GM23338 (cell line): ENCODE results near the gene MEGF9. TPM values are rescaled to one million over a fixed set of nuclear protein-coding genes. Genes with fewer than 3 reads are reported as not detected.

Source experiments
- ATAC-seq: fragments of 200-7000 bp; cut with Tn5 transposase; 3 replicates; pipeline ENCODE4 v1.9.1; 2020
- DNase-seq: peaks from one replicate; pipeline ENCODE4 v3.0.0-alpha.2; 2015; ENCODE audit warnings: low spot score
- H2AFZ ChIP-seq: fragments of 200-600 bp; sonication (generic); 2 replicates; pipeline ENCODE4 v1.8.0; 2016; ENCODE audit warnings: antibody characterized with exemption, mild to moderate bottlenecking, moderate library complexity
- H3F3A ChIP-seq: fragments of 200-600 bp; sonication (generic); replicated peaks from 2 replicates; pipeline ENCODE4 v1.8.0; 2017; ENCODE audit warnings: antibody characterized with exemption, mixed run types, low read depth
- H3K27ac ChIP-seq: fragments of 200-600 bp; sonication (generic); 2 replicates; pipeline ENCODE4 v1.6.1; 2016; ENCODE audit warnings: low read depth
- H3K27me3 ChIP-seq: fragments of 200-600 bp; sonication (generic); 2 replicates; pipeline ENCODE4 v1.8.0; 2016; ENCODE audit warnings: mild to moderate bottlenecking, mixed run types, moderate library complexity; ENCODE audit not compliant: insufficient read depth
- H3K36me3 ChIP-seq: fragments of 200-600 bp; sonication (generic); 2 replicates; pipeline ENCODE4 v1.8.0; 2016; ENCODE audit warnings: mild to moderate bottlenecking; ENCODE audit not compliant: insufficient read depth
- H3K4me1 ChIP-seq: fragments of 200-600 bp; sonication (generic); 2 replicates; pipeline ENCODE4 v1.8.0; 2016; ENCODE audit warnings: mild to moderate bottlenecking, moderate library complexity; ENCODE audit not compliant: insufficient read depth
- H3K4me2 ChIP-seq: fragments of 200-600 bp; sonication (generic); 2 replicates; pipeline ENCODE4 v1.7.1; 2017; ENCODE audit warnings: mixed run types
- H3K4me3 ChIP-seq: fragments of 200-600 bp; sonication (generic); 2 replicates; pipeline ENCODE4 v1.6.1; 2016; ENCODE audit warnings: mixed run types
- H3K79me2 ChIP-seq: fragments of 200-600 bp; sonication (generic); replicated peaks from 2 replicates; pipeline ENCODE4 v1.8.0; 2017; ENCODE audit warnings: mild to moderate bottlenecking; ENCODE audit not compliant: insufficient read depth
- H3K9me2 ChIP-seq: fragments of 200-600 bp; sonication (generic); 2 replicates; pipeline ENCODE4 v1.8.0; 2017; ENCODE audit not compliant: insufficient read depth
- H4K20me1 ChIP-seq: fragments of 200-600 bp; sonication (generic); replicated peaks from 2 replicates; pipeline ENCODE4 v1.8.0; 2017; ENCODE audit warnings: mild to moderate bottlenecking; ENCODE audit not compliant: insufficient read depth
- H3K27ac Mint-ChIP-seq: 2 replicates; pipeline ENCODE4 v1.8.0; 2020; ENCODE audit warnings: inconsistent platforms, mild to moderate bottlenecking, moderate library complexity, mixed read lengths
- H3K27me3 Mint-ChIP-seq: 3 replicates; pipeline ENCODE4 v1.8.0; 2022; ENCODE audit warnings: low read depth, mild to moderate bottlenecking, moderate library complexity, mixed read lengths, inconsistent platforms; ENCODE audit not compliant: insufficient read depth, poor library complexity
- H3K36me3 Mint-ChIP-seq: 3 replicates; pipeline ENCODE4 v1.8.0; 2021; ENCODE audit warnings: low read depth, mild to moderate bottlenecking, inconsistent platforms, moderate library complexity, mixed read lengths
- H3K4me1 Mint-ChIP-seq: 3 replicates; pipeline ENCODE4 v1.8.0; 2020; ENCODE audit warnings: mild to moderate bottlenecking, inconsistent platforms, mixed read lengths
- H3K4me3 Mint-ChIP-seq: 3 replicates; pipeline ENCODE4 v1.8.0; 2021; ENCODE audit warnings: moderate library complexity, mild to moderate bottlenecking, inconsistent platforms, mixed read lengths
- H3K9me3 Mint-ChIP-seq: 3 replicates; pipeline ENCODE4 v1.8.0; 2020; ENCODE audit warnings: moderate library complexity, mild to moderate bottlenecking, inconsistent platforms, mixed read lengths
- CREB1 ChIP-seq: fragments of 250-450 bp; sonication (Bioruptor Pico); IDR thresholded peaks from 2 replicates; pipeline ENCODE4 v1.5.0; 2020; ENCODE audit warnings: low read depth, mild to moderate bottlenecking, moderate library complexity
- EZH2 ChIP-seq: fragments of 200-600 bp; sonication (generic); IDR thresholded peaks from one replicate; pipeline ENCODE4 v1.8.0; 2017; ENCODE audit warnings: antibody characterized with exemption, mild to moderate bottlenecking, low read depth; ENCODE audit not compliant: unreplicated experiment
- EZH2phosphoT487 ChIP-seq: fragments of 200-600 bp; sonication (generic); IDR thresholded peaks from one replicate; pipeline ENCODE4 v1.8.1; 2018; ENCODE audit warnings: antibody characterized with exemption; ENCODE audit not compliant: unreplicated experiment
- JUNB ChIP-seq: IDR thresholded peaks from one replicate; pipeline ENCODE4 v1.6.1; 2016; ENCODE audit warnings: antibody characterized with exemption; ENCODE audit not compliant: unreplicated experiment
- NANOG ChIP-seq: IDR thresholded peaks from 2 replicates; pipeline ENCODE4 v1.6.1; 2016; ENCODE audit warnings: antibody characterized with exemption, borderline replicate concordance
- STAT1 ChIP-seq: IDR thresholded peaks from one replicate; pipeline ENCODE4 v1.6.1; 2016; ENCODE audit warnings: antibody characterized with exemption; ENCODE audit not compliant: unreplicated experiment
- ZNF331 ChIP-seq: fragments of 250-450 bp; sonication (Bioruptor Pico); IDR thresholded peaks from 2 replicates; pipeline ENCODE4 v1.5.0; 2020; ENCODE audit warnings: low read depth, mild to moderate bottlenecking, moderate library complexity
- polyA plus RNA-seq: library from polyadenylated mRNA; unstranded; fragments of >200 nt; fragmentation: Nextera tagmentation; extraction: Ambion mirVana; gene quantifications from 2 replicates; pipeline ENCODE4 v1.2.1, GENCODE V29; 2016
- total RNA-seq: library from RNA; depleted of rRNA; stranded (reverse); fragments of >200 nt; shearing (Covaris generic); gene quantifications from 2 replicates; pipeline ENCODE4 v1.2.3, GENCODE V29; 2014
- TF ChIP-seq, protein P1 (sequence below): IDR thresholded peaks from one replicate; pipeline ENCODE4 v1.6.1; 2018; ENCODE audit warnings: antibody characterized with exemption; ENCODE audit not compliant: unreplicated experiment
- TF ChIP-seq, protein P2 (sequence below): fragments of 250-450 bp; sonication (Bioruptor Pico); IDR thresholded peaks from 2 replicates; pipeline ENCODE4 v1.5.0; 2020; ENCODE audit warnings: mild to moderate bottlenecking, moderate library complexity

Gene MEGF9
- total and polyA plus RNA-seq, 2 experiments from 2014 or later = 0.87 to 1.6 TPM

DNA sequence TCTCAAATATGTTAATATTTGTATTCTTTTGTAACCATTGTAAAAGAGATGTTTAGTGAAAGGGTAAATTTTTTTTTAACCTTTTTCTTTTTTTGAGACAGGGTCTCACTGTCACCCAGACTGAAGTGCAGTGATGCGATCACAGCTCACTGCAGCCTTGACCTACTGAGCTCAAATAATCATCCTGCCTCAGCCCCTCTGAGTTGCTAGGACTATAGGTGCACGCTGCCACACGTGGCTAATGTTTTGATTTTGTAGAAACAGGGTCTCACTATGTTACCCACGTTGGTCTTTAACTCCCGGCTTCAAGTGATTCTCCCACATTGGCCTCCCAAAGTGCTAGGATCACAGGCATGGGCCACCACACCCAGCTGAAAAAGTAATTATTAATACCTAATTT lies 76.4 kb downstream of the MEGF9 start (continued):
- TF ChIP-seq, protein P1, sequence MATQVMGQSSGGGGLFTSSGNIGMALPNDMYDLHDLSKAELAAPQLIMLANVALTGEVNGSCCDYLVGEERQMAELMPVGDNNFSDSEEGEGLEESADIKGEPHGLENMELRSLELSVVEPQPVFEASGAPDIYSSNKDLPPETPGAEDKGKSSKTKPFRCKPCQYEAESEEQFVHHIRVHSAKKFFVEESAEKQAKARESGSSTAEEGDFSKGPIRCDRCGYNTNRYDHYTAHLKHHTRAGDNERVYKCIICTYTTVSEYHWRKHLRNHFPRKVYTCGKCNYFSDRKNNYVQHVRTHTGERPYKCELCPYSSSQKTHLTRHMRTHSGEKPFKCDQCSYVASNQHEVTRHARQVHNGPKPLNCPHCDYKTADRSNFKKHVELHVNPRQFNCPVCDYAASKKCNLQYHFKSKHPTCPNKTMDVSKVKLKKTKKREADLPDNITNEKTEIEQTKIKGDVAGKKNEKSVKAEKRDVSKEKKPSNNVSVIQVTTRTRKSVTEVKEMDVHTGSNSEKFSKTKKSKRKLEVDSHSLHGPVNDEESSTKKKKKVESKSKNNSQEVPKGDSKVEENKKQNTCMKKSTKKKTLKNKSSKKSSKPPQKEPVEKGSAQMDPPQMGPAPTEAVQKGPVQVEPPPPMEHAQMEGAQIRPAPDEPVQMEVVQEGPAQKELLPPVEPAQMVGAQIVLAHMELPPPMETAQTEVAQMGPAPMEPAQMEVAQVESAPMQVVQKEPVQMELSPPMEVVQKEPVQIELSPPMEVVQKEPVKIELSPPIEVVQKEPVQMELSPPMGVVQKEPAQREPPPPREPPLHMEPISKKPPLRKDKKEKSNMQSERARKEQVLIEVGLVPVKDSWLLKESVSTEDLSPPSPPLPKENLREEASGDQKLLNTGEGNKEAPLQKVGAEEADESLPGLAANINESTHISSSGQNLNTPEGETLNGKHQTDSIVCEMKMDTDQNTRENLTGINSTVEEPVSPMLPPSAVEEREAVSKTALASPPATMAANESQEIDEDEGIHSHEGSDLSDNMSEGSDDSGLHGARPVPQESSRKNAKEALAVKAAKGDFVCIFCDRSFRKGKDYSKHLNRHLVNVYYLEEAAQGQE = no peak

DNA sequence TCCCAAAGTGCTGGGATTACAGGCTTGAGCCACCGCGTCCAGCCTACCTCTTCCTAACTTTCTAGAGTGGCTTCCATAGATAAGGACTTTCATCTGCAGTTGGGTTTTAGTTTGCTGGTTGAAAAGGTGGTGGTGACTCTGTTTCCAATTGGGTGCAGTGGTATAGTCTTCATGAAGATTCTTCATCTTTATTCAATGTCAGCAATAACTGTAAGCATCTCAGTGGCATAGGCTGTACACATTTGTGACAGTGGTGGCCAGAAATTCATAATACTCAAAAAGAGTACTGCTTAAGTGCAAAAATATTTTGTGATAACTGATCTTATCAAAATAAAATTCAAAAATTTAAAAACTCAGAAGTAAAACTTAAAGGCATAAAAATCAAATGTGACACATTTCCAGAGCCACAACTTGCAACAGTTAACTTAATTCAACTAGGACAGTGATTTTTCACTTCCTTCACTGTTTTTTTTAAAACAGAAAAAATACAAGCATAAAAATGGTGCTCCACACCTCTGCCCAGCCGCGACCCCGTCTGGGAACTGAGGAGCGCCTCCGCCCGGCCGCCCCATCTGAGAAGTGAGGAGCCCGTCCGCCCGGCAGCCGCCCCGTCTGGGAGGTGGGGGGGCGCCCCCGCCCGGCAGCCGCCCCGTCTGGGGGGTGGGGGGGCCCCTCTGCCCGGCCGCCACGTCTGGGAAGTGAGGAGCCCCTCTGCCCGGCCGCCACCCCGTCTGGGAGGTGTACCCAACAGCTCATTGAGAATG lies 77.9 kb downstream of the MEGF9 start:
- Histone ChIP-seq H3K36me3 (no peaks in the 10 kb centered on the region), H3K4me3 (no peak overlapping the region), H2AFZ (no peak overlapping the region), H3F3A (no peaks in the 10 kb centered on the region), H4K20me1 (no peaks in the 10 kb centered on the region), H3K79me2 (no peaks in the 10 kb centered on the region), H3K27me3 (no peaks in the 10 kb centered on the region), H3K4me2 (no peak overlapping the region), H3K27ac (no peak overlapping the region), H3K4me1 (no peaks in the 10 kb centered on the region), H3K9me2 (no peaks in the 10 kb centered on the region)
- Mint-ChIP-seq H3K4me1 (no peaks in the 10 kb centered on the region), H3K36me3 (peaks cover 7% of the 10 kb centered on the region; the same call in 2 of the 3 replicates), H3K27ac (no peak overlapping the region), H3K9me3 (peaks cover 10% of the 10 kb centered on the region; the same call in 2 of the 3 replicates), H3K4me3 (no peak overlapping the region), H3K27me3 (peaks cover 2% of the 10 kb centered on the region)
- no peak for DNase-seq
- ATAC-seq = no peak
- TF ChIP-seq, protein P2, sequence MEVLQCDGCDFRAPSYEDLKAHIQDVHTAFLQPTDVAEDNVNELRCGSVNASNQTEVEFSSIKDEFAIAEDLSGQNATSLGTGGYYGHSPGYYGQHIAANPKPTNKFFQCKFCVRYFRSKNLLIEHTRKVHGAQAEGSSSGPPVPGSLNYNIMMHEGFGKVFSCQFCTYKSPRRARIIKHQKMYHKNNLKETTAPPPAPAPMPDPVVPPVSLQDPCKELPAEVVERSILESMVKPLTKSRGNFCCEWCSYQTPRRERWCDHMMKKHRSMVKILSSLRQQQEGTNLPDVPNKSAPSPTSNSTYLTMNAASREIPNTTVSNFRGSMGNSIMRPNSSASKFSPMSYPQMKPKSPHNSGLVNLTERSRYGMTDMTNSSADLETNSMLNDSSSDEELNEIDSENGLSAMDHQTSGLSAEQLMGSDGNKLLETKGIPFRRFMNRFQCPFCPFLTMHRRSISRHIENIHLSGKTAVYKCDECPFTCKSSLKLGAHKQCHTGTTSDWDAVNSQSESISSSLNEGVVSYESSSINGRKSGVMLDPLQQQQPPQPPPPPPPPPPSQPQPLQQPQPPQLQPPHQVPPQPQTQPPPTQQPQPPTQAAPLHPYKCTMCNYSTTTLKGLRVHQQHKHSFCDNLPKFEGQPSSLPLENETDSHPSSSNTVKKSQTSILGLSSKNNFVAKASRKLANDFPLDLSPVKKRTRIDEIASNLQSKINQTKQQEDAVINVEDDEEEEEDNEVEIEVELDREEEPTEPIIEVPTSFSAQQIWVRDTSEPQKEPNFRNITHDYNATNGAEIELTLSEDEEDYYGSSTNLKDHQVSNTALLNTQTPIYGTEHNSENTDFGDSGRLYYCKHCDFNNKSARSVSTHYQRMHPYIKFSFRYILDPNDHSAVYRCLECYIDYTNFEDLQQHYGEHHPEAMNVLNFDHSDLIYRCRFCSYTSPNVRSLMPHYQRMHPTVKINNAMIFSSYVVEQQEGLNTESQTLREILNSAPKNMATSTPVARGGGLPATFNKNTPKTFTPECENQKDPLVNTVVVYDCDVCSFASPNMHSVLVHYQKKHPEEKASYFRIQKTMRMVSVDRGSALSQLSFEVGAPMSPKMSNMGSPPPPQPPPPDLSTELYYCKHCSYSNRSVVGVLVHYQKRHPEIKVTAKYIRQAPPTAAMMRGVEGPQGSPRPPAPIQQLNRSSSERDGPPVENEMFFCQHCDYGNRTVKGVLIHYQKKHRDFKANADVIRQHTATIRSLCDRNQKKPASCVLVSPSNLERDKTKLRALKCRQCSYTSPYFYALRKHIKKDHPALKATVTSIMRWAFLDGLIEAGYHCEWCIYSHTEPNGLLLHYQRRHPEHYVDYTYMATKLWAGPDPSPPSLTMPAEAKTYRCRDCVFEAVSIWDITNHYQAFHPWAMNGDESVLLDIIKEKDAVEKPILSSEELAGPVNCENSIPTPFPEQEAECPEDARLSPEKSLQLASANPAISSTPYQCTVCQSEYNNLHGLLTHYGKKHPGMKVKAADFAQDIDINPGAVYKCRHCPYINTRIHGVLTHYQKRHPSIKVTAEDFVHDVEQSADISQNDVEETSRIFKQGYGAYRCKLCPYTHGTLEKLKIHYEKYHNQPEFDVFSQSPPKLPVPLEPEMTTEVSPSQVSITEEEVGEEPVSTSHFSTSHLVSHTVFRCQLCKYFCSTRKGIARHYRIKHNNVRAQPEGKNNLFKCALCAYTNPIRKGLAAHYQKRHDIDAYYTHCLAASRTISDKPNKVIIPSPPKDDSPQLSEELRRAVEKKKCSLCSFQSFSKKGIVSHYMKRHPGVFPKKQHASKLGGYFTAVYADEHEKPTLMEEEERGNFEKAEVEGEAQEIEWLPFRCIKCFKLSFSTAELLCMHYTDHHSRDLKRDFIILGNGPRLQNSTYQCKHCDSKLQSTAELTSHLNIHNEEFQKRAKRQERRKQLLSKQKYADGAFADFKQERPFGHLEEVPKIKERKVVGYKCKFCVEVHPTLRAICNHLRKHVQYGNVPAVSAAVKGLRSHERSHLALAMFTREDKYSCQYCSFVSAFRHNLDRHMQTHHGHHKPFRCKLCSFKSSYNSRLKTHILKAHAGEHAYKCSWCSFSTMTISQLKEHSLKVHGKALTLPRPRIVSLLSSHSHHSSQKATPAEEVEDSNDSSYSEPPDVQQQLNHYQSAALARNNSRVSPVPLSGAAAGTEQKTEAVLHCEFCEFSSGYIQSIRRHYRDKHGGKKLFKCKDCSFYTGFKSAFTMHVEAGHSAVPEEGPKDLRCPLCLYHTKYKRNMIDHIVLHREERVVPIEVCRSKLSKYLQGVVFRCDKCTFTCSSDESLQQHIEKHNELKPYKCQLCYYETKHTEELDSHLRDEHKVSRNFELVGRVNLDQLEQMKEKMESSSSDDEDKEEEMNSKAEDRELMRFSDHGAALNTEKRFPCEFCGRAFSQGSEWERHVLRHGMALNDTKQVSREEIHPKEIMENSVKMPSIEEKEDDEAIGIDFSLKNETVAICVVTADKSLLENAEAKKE (CRISPR knock-in tag) = no peak
- TF ChIP-seq CREB1 (no peak), EZH2phosphoT487 (no peak), EZH2 (no peak), JUNB (no peak), STAT1 (no peak), NANOG (no peak), ZNF331 (CRISPR knock-in tag) (no peak)
- TF ChIP-seq, protein P1 = no peak
